Right ventricle myocardium superior (tissue), 1 donor: ENCODE data around the gene MRC2. TPM values are rescaled to one million over a fixed set of nuclear protein-coding genes. Genes with fewer than 3 reads are reported as not detected.
"Not testable (repeated sequence)": the region's sequence is repeated elsewhere in the genome, so short reads cannot be mapped to it uniquely, and the experiment has no call there.

ENCODE experiments used
- ATAC-seq: fragments of 200-7000 bp; cut with Tn5 transposase; one replicate; pipeline ENCODE4 v1.9.1; 2020; ENCODE audit warnings: mild to moderate bottlenecking; ENCODE audit not compliant: poor library complexity
- DNase-seq: peaks from one replicate; pipeline ENCODE4 v3.0.0-alpha.2; 2020
- intact Hi-C: fragments of 100-400 bp; cut with DNase I; formaldehyde crosslinking; loops from one replicate; pipeline ENCODE4 v1.11.2; 2022
- long read RNA-seq: library from polyadenylated mRNA; unstranded; transcript quantifications from one replicate; pipeline ENCODE4 v2.0.0, GENCODE V29; 2021
- total RNA-seq: library from RNA; stranded (reverse); fragmentation: NEBNext Ultra II Directional; extraction: Animal tissue kit (Norgen Biotek cat#: 25700); gene quantifications from one replicate; pipeline ENCODE4 v1.2.1, GENCODE V29; 2021
- donor health status: DM: no; HTN: yes; CAD: no; lungs with severe emphysema.

Gene MRC2
- total RNA-seq = 23.0 TPM
- long read RNA-seq, full-length matches to known transcripts = 7 of 52 reads
- long read RNA-seq, partial matches to known transcripts = 42 of 52 reads
- long read RNA-seq, other reads (novel, unspliced or antisense) = 3 of 52 reads

DNA sequence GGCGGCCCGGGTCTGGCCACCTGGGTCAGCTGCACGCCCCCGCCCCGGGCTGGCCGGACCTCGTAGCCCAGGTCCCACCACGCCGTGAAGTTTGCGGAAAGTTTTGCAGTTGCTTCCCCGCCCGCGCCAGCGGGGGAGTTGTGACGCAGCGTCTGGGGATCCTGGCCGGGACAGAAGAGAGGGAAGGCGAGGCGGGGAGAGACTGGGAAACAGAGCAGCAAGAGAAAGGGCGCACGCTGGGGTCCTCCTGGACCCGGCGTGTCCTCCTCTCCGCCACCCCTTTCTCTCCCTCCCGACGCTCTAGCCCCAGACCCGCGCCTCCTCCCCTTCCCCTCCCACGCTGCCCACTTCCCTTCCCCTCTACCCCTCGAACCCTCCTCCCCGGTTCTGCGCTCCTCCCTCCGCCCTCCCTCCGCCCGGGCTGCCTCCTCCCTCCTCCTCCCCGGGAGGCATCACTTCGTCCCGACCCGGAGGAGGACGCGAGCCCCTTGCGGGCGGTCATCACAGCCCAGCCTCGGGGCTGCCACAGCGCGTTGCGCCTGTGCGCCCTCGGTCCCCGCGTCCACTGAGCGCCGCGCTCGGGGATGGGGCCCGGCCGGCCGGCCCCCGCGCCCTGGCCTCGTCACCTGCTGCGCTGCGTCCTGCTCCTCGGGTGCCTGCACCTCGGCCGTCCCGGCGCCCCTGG, at the start of gene MRC2:
Gene MRC2 (plus strand): TSS at position 452 of the 685 bp plus-strand sequence. CDS start 133 bp downstream, at position 585.
- DNase-seq (peak; percentile 83), ATAC-seq (peak; percentile 69)
- intact Hi-C loops = no loop called here

GRCh38 chr17:62578757-62579487, 48.5 kb upstream of the MRC2 start:
- ATAC-seq (no peak), DNase-seq (no peak)
- intact Hi-C loops = no loop called here

- ATAC-seq (no peak), DNase-seq (no peak)
- intact Hi-C loops = no loop called here
These were observed 46.5 kb upstream of the MRC2 start for GRCh38 chr17:62580947-62581346.

- intact Hi-C loops = no loop called here
- ATAC-seq (peak; percentile 31), DNase-seq (no peak)
These were observed 45.7 kb upstream of the MRC2 start for GRCh38 chr17:62581764-62582163.

- no peak for DNase-seq
- intact Hi-C loops = no loop called here
- ATAC-seq = peak; percentile 85
These were observed 39.9 kb upstream of the MRC2 start for GRCh38 chr17:62587554-62587953.

DNA sequence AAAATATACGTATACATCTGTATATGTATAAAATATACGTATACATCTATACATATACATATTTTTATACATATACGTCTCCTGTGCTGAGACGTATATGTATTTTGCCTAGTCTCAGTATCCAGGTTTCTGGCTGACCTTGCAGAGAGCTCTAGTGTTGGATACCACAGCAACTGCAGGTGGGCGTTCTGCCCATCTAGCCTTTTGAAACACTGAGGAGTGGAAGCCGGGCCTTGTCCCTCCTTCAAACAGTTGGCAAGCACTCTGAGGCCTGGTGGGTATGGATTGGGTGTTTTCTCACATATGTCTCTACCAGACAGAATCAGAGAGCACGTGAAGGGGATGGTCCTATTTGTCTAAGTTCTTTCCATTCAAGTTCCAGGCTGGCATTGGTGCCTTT, 39.4 kb upstream of the MRC2 start:
- intact Hi-C loops = no loop called here
- ATAC-seq (no peak), DNase-seq (no peak)

GRCh38 chr17:62591333-62591732, 36.1 kb upstream of the MRC2 start:
- DNase-seq (peak; percentile 42), ATAC-seq (peak; percentile 55)
- intact Hi-C loops = no loop called here

GRCh38 chr17:62591822-62592221, 35.6 kb upstream of the MRC2 start:
- ATAC-seq, intact Hi-C loops, DNase-seq: not testable (repeated sequence)

DNA sequence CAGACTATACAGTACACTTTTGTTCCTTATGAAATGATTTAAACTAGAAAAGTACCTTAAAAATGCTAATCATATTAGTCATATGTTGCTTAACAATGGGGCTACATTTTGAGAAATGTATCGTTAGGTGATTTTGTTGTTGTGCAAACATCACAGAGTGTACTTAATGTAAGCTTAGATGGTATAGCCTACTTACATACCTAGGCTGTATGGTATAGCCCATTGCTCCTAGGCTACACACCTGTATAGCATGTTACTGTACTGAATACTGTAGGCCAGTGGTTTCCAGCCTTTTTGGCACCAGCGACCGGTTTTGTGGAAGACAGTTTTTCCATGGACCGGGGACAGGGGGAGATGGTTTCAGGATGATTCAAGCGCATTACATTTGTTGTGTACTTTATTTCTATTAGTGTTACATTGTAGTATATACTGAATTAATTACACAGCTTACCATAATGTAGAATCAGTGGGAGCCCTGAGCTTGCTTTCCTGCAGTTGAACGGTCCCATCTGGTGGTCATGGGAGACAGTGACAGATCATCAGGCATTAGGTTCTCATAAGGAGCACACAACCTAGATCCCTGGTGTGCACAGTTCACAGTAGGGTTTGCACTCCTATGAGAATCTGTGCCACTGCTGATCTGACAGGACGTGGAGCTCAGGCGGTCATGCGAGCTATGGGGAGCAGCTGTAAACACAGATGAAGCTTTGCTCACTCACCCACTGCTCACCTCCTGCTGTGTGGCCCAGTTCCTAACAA, 35.0 kb upstream of the MRC2 start:
- DNase-seq = no peak
- intact Hi-C loops = no loop called here
- no peak for ATAC-seq

DNA sequence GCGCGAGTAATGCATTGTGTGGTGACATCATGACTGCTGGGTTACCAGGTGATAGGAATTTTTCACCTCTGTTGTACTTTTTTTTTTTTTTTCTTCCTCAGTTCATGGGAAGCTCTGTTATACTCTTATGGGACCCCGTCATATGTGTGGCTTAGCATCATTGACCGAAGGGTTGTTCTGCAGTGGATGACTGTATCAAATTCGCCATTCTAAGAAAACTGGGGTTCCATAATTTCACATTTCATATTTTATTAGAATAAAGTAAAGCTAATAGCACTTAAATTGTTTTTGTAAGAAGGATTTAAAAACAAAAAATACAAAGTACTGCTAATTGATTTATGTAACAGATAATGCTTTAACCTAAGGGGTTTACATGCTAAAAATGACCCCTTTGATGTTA, 32.0 kb upstream of the MRC2 start:
- ATAC-seq (no peak), DNase-seq (no peak)
- intact Hi-C loops = no loop called here

DNA sequence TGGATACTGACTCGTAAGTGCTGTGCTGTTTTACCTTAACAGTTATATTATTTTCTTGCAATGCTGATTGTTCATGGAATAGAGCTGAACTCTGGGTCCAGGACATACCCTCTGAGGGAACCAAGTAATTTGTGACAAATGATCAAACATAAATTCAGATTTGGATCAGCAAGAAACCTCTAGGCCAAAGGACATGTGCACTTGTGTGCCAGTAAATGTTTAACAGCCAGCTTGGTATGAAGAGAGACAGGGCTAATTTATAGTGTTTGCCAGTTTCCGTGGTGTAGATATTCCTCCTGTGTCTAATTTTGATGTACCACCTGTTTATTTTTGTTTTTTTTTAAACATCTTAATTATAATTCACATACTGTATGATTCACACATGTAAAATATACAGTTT, 30.8 kb upstream of the MRC2 start:
- intact Hi-C loops = no loop called here
- ATAC-seq = no peak

DNA sequence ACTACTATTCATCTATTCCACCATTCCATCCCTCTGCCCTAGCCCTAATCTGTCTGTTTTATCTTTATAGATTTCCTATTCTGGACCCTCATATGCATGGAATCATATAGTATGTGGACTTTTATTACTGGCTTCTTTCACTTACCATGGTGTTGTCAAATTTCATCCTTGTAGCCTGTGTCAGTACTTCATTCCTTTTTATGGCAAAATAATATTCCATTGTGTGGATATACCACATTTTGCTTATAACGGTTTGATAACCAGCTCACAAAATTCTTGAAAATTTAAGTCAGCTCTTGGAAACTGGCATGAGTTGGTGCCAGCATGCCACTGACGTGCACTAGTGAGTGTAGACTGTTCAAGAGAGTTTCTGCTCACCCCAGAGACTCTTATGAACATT, 30.3 kb upstream of the MRC2 start:
- DNase-seq = no peak
- intact Hi-C loops = no loop called here
- no peak for ATAC-seq

More for the DNA sequence above, 30.8 kb upstream of the MRC2 start:
- no peak for DNase-seq

GRCh38 chr17:62597920-62598319, 29.6 kb upstream of the MRC2 start:
- DNase-seq (no peak), ATAC-seq (peak; percentile 60)
- intact Hi-C loops = no loop called here

DNA sequence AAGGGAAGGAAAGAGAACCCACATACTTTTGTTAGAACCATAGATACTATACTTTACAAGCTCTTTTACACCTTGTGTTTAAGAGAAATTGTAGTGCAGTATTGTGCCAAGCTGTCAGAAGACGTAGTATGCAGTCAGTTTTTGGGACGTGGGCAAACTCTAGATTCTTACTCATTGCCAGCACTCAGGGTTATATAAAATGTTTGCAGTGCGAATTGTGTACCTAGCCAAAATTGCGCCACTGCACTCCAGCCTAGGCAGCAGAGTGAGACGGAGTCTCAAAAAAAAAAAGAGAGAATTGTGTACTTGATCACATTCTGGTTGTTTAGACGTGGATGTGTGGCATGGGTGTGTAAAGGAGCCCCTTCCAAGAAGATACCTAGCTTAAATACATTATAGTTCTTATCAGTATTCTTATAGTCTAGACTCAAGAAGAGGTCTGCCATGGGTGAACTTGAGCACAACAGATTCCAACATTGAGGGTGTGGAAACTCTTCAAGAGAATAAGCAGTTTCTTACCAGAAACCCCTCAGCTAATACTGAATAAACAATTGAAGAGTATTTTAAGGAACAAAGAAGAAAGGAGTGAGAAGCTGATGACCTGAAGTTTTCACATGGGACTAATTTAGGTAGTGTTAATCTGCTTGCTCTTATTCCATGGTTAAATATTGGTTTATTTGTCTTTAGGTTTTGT, 27.4 kb upstream of the MRC2 start:
- ATAC-seq (no peak), DNase-seq (no peak)
- intact Hi-C loops = no loop called here

DNA sequence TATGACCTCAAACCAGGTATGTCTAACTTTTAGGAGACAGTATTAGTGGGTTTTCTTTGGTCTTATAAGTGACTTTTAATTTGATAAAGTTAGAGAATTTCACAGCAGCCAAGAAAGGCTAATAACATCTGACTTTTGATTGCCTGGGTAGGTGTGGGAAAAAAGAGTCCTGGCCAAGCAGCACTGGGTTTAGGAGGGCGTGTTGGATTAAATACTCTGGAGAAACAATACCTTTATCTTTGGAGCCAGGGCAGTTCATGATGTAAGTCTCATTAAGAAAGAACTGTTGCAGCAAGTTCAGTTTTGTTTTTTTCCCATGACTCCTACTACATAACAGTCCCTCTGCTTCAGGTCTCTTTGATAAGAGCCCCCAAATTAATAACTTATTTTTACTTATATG, 26.7 kb upstream of the MRC2 start:
- ATAC-seq (no peak), DNase-seq (no peak)
- intact Hi-C loops = no loop called here

GRCh38 chr17:62601471-62601870, 26.0 kb upstream of the MRC2 start:
- ATAC-seq = peak; percentile 48
- intact Hi-C loops = no loop called here
- DNase-seq = no peak

DNA sequence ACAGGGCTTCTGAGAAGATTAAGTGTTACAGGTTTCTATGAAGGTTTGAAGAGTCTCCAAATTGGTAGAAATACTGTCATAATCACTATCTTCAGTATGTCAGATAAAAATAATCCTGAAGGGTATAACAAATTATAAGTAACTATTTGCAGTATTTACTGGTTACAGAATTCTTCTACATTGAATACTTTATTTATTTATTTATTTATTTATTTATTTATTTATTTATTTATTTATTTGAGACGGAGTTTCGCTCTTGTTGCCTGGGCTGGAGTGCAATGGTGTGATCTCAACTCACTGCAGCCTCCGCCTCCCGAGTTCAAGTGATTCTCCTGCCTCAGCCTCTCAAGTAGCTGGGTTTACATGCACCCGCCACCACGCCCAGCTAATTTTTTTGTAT, 23.7 kb upstream of the MRC2 start:
- ATAC-seq, intact Hi-C loops, DNase-seq: not testable (repeated sequence)

- no peak for DNase-seq
- ATAC-seq = no peak
- intact Hi-C loops = no loop called here
These were observed 21.9 kb upstream of the MRC2 start for GRCh38 chr17:62605588-62605987.

GRCh38 chr17:62611292-62611691, 16.2 kb upstream of the MRC2 start:
- DNase-seq (no peak), ATAC-seq (no peak)
- intact Hi-C loops = no loop called here
